Ascending aorta (tissue), 2 donors: Measurements from ENCODE around the gene SGK1. TPM values are rescaled to one million over a fixed set of nuclear protein-coding genes. Genes with fewer than 3 reads are reported as not detected.
"Not testable (repeated sequence)": the region's sequence is repeated elsewhere in the genome, so short reads cannot be mapped to it uniquely, and the experiment has no call there.

Experiments
- DNase-seq, 2 donors: peaks; one replicate each; pipeline ENCODE4 v3.0.0-alpha.2; 2019; ENCODE audit warnings: low spot score in 2 of 2
- H3K27ac ChIP-seq, 2 donors: fragments of 200-600 bp; sonication (generic); one replicate each; pipeline ENCODE4 v1.5.1; 2016 to 2017; ENCODE audit warnings: mild to moderate bottlenecking in 1 of 2
- H3K27me3 ChIP-seq: fragments of 200-600 bp; sonication (generic); one replicate; pipeline ENCODE4 v1.5.1; 2017
- H3K36me3 ChIP-seq, 2 donors: fragments of 200-600 bp; sonication (generic); one replicate each; pipeline ENCODE4 v1.5.1; 2016
- H3K4me1 ChIP-seq, 2 donors: fragments of 200-600 bp; sonication (generic); one replicate each; pipeline ENCODE4 v1.5.1; 2016 to 2017; ENCODE audit warnings: mild to moderate bottlenecking in 1 of 2
- H3K4me3 ChIP-seq, 2 donors: fragments of 200-600 bp; sonication (generic); one replicate each; pipeline ENCODE4 v1.5.1; 2016 to 2017; ENCODE audit warnings: mild to moderate bottlenecking in 1 of 2
- H3K9me3 ChIP-seq, 2 donors: fragments of 200-600 bp; sonication (generic); one replicate each; pipeline ENCODE4 v1.5.1; 2016
- CTCF ChIP-seq, 3 experiments: fragments of 200-600 bp in 2 of 3; fragments of 450-650 bp in 1 of 3; sonication (generic) in 2 of 3; IDR thresholded peaks; one replicate each; pipeline ENCODE4 v1.5.1; 2016 to 2019; ENCODE audit warnings: antibody characterized with exemption in 3 of 3, mild to moderate bottlenecking in 1 of 3, moderate library complexity in 1 of 3
- intact Hi-C: fragments of 100-400 bp; cut with DNase I; formaldehyde crosslinking; loops from one replicate; pipeline ENCODE4 v1.15.1; 2023
- total RNA-seq: library from RNA; depleted of rRNA; stranded (reverse); fragments of >200 nt; gene quantifications from one replicate; pipeline ENCODE4 v1.1.0, GENCODE V29; 2016

SGK1 gene
- total RNA-seq, 1 donor from 2014 or later = 200 TPM

GRCh38 chr6:134339216-134339615, 21.3 kb upstream of the SGK1 start:
- H3K4me3 ChIP-seq = no peak overlapping the region
- no peak for TF ChIP-seq CTCF (IDR thresholded peaks at IDR 0.05)
- H3K27me3 ChIP-seq = no peaks in the 10 kb centered on the region
- H3K36me3 ChIP-seq = no peaks in the 10 kb centered on the region
- DNase-seq = no peak
- H3K9me3 ChIP-seq = no peaks in the 10 kb centered on the region
- intact Hi-C loops = no loop called here
- H3K27ac ChIP-seq = no peak overlapping the region
- no peaks in the 10 kb centered on the region for H3K4me1 ChIP-seq

GRCh38 chr6:134331256-134331655, 13.3 kb upstream of the SGK1 start:
- DNase-seq = no peak
- Histone ChIP-seq H3K27ac (no peak overlapping the region), H3K9me3 (no peaks in the 10 kb centered on the region), H3K36me3 (no peaks in the 10 kb centered on the region), H3K4me3 (no peak overlapping the region), H3K4me1 (no peaks in the 10 kb centered on the region), H3K27me3 (no peaks in the 10 kb centered on the region)
- TF ChIP-seq CTCF (IDR thresholded peaks at IDR 0.05) = no peak
- intact Hi-C loops = no loop called here

- H3K27me3 ChIP-seq = no peaks in the 10 kb centered on the region
- H3K36me3 ChIP-seq = no peaks in the 10 kb centered on the region
- peaks cover 0 to 6% of the 10 kb centered on the region in 2 donors for H3K9me3 ChIP-seq
- no peak for TF ChIP-seq CTCF (IDR thresholded peaks at IDR 0.05)
- no peak overlapping the region for H3K4me3 ChIP-seq
- DNase-seq = no peak
- intact Hi-C loops = no loop called here
- no peak overlapping the region for H3K27ac ChIP-seq
- H3K4me1 ChIP-seq = no peaks in the 10 kb centered on the region
Measured at GRCh38 chr6:134330555-134330954, 12.6 kb upstream of the SGK1 start.

- Histone ChIP-seq H3K27ac (no peak overlapping the region), H3K36me3 (no peaks in the 10 kb centered on the region), H3K4me3 (no peak overlapping the region), H3K27me3 (no peaks in the 10 kb centered on the region), H3K9me3 (peaks cover 0 to 8% of the 10 kb centered on the region in 2 donors), H3K4me1 (no peaks in the 10 kb centered on the region)
- DNase-seq = no peak
- no peak for TF ChIP-seq CTCF (IDR thresholded peaks at IDR 0.05)
- intact Hi-C loops = no loop called here
Measured at GRCh38 chr6:134328792-134329191, 10.9 kb upstream of the SGK1 start.

- no peaks in the 10 kb centered on the region for H3K27me3 ChIP-seq
- intact Hi-C loops = no loop called here
- no peak for TF ChIP-seq CTCF (IDR thresholded peaks at IDR 0.05)
- H3K9me3 ChIP-seq = peaks cover 0 to 8% of the 10 kb centered on the region in 2 donors
- no peak overlapping the region for H3K4me3 ChIP-seq
- H3K27ac ChIP-seq = no peak overlapping the region
- no peak for DNase-seq
- H3K4me1 ChIP-seq = no peaks in the 10 kb centered on the region
- H3K36me3 ChIP-seq = no peaks in the 10 kb centered on the region
Measured at GRCh38 chr6:134328138-134328537, 10.2 kb upstream of the SGK1 start.

GRCh38 chr6:134326192-134326591, 8.3 kb upstream of the SGK1 start:
- H3K9me3 ChIP-seq, DNase-seq, H3K4me3 ChIP-seq, H3K4me1 ChIP-seq, H3K27me3 ChIP-seq, H3K36me3 ChIP-seq, intact Hi-C loops, H3K27ac ChIP-seq: not testable (repeated sequence)
